Stimulated activated CD4-positive, alpha-beta T cell treated with anti-CD3 and anti-CD28 coated beads, TNF-alpha, amount 100 ng/mL, for 4 hours (primary cell): Measurements from ENCODE around the gene FCGR3B.
"Not testable (repeated sequence)": the region's sequence is repeated elsewhere in the genome, so short reads cannot be mapped to it uniquely, and the experiment has no call there.

Experiments
- DNase-seq, 3 experiments: peaks; one replicate each; pipeline ENCODE4 v3.0.0-alpha.2; 2020; ENCODE audit warnings: low read depth in 3 of 3

Gene FCGR3B

GRCh38 chr1:161631076-161631475, at the start of gene FCGR3B:
Gene FCGR3B, minus strand, starts transcription at chr1:161631176. Its CDS starts 82 bp downstream, at chr1:161631094.
- DNase-seq: no peak

GRCh38 chr1:161678500-161678899, 47.5 kb upstream of the FCGR3B start:
- no peak for DNase-seq

DNA sequence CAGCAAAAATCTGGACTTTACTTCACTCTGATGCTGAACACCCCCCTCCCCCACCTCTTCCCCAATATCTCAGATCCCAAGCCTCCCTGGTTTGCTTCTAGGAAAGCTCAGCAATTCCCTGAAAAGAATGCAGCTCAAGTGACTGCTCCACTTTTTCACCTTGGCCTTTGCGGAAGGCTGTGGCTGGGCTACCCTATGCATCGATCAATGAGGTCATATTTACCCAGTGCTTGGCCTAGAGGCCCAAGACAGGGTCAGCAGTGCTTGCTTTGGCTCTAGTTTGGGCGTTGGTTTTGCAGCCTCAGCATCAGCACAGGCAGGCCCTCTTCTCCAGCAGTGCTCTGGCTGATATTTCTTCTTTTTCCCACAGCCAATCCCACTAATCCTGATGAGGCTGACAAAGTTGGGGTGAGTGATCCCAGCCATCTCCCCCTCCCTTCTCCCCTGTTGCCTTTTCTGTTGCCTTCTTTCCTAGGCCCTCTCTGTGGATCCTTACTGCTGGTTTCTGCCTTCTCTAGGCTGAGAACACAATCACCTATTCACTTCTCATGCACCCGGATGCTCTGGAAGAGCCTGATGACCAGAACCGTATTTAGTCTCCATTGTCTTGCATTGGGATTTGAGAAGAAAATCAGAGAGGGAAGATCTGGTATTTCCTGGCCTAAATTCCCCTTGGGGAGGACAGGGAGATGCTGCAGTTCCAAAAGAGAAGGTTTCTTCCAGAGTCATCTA, 46.1 kb upstream of the FCGR3B start:
- DNase-seq: no peak

GRCh38 chr1:161676441-161676840, 45.5 kb upstream of the FCGR3B start:
- no peak for DNase-seq

GRCh38 chr1:161674908-161675307, 43.9 kb upstream of the FCGR3B start:
- DNase-seq: not testable (repeated sequence)

GRCh38 chr1:161674447-161674846, 43.5 kb upstream of the FCGR3B start:
- not testable (repeated sequence) for DNase-seq

GRCh38 chr1:161673437-161673836, 42.5 kb upstream of the FCGR3B start:
- DNase-seq: not testable (repeated sequence)

DNA sequence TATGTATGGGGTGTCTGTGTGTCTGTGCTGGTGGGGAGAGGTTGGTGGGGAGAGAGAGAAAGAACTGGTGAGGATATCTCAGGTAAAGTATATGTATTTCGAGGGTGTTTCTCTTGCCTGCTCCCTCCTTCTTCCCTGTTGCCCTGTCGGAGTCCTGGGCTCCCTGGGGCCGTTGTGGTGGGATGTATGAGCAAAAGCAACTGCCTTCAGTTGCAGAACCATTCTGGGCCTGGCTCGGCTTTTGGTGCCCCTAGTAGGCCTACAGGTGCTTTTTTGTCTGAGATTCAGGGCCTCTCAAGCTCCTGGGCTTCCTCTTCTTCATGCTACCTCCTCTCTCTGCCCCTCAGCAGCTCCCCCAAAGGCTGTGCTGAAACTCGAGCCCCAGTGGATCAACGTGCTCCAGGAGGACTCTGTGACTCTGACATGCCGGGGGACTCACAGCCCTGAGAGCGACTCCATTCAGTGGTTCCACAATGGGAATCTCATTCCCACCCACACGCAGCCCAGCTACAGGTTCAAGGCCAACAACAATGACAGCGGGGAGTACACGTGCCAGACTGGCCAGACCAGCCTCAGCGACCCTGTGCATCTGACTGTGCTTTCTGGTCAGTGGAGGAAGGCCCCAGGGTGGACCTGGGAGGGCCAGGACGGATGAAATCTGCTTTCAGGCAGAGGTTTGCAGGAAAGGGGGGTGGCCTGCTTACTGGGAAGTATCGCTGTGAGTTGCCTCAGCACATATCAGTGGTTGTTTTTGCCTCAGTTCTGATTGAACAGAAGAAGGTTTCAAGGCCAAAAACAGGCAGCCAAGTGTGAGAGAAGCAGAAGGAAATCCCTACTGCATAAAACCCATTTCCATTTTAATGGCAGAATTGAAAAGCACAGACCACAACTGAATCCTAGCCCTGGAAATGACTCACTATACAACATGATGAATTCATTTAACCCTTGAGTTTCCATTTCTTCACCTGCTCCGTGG, 40.4 kb upstream of the FCGR3B start:
- not testable (repeated sequence) for DNase-seq

DNA sequence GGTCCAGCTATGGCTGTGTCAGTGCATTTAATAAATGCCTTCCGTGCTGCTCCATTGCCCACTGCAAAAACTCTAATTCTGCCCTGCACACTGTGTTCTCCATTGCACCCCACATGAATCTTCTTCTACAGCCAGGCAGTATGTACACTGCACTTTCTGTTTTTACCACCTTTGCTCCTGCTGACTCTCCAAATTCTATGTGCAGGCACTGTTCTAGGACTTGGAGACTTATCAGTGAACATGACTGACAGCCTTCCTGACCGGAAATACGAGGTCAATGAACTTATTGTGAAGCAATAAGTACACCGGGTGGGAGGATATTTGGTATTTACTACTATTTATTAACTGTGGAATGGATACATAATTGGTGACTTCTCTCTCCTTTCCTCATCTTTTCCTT, 33.7 kb upstream of the FCGR3B start:
- DNase-seq: not testable (repeated sequence)

DNA sequence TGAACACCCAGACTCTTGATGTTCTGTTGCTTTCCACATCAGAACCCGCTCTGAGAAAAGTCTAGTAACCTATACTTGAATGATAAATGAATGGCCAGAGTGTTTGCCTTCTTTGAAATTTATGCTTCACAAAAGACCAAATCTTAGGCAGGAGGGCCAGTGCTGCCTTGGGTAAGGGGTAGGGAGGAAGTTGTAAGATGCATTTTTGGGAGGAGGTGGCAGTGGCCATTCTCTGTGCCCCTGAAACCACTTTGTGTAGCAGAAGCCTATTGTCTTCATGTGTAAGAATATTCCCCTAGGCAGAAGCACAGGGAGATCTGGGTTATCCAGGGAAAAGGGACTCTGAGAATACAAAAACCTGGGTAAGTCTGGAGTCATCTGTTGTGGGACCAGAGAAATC, 32.6 kb upstream of the FCGR3B start:
- not testable (repeated sequence) for DNase-seq

DNA sequence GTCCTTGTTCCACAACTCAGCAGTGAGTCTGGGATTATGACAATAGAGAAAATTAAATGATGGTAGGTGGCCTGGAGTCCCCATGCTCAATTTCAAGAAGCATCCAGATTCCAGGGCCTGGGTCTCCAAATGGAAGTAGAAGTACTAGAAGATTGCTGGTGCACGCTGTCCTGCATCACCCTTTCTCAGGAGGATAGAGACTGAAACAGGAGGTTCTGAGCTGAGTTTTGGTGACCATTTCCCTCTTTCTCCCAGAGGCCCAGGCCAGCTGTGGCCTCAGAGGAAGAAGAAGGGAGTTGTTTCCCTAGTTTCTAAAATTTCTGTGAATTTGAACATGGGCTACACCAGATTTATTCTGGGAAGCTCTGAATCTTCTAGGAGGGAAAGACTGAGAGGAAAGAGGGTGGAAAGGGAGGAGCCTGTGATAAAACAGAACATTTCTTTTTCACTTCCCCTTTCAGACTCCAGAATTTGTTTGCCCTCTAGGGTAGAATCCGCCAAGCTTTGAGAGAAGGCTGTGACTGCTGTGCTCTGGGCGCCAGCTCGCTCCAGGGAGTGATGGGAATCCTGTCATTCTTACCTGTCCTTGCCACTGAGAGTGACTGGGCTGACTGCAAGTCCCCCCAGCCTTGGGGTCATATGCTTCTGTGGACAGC, 31.8 kb upstream of the FCGR3B start, which contains the start of gene FCGR2B:
Gene FCGR2B, plus strand, starts transcription at position 460 of the 656 bp plus-strand sequence. Its CDS starts 99 bp downstream, at position 559.
- DNase-seq: not testable (repeated sequence)

DNA sequence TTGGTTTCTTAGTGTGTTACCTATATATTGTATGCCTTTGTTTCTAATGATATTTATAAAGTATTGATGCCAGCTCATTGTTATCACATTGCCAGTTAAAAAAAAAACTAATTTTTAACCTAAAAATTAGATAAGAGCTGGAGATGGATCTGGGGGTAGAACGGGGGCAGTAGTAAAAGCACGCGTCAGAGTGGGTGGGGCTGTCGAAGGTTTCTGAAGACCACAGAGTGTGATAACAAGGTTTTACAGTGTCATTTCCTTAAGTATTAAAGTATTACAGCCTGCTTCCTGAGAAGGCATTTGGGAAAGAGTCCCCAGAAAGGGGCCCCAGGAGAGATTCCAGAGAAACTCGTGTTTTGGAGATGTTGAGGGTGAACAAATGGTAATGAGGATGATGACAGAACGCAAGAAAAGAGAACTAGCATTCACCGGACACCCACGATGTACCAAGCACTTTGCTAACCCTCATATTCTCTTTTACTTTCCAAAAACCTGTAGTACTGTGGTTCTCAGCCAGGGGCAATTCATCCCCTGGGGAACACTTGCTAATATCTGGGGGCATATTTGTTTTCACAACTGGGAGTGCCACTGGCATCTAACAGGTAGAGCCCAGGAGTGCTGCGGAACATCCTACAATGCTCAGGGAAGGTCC, 30.8 kb upstream of the FCGR3B start:
- not testable (repeated sequence) for DNase-seq

DNA sequence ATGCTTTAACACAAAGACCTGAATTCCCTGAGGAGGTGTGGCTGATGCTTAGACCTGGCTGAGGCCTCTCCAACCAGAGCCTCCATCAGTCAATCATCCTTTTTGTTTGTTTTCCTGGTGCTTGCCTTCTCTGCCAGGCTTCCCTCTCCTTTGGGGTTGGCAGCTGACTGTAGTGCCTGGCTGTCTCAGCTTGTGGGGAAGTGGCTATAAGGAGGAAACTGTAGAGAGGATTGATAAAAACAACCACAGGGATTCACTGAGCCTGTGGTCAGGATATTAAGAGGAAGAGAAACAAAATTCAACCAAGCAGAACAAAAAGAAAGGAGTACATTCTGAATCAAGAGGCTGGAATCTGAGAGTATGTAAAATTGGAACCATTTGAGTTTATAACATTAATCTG, 27.5 kb upstream of the FCGR3B start:
- DNase-seq: not testable (repeated sequence)

- not testable (repeated sequence) for DNase-seq
Observed at GRCh38 chr1:161653971-161654370, 23.0 kb upstream of the FCGR3B start.

GRCh38 chr1:161653541-161653940, 22.6 kb upstream of the FCGR3B start:
- not testable (repeated sequence) for DNase-seq

- DNase-seq: not testable (repeated sequence)
Observed at GRCh38 chr1:161647507-161648360, 16.8 kb upstream of the FCGR3B start.

DNA sequence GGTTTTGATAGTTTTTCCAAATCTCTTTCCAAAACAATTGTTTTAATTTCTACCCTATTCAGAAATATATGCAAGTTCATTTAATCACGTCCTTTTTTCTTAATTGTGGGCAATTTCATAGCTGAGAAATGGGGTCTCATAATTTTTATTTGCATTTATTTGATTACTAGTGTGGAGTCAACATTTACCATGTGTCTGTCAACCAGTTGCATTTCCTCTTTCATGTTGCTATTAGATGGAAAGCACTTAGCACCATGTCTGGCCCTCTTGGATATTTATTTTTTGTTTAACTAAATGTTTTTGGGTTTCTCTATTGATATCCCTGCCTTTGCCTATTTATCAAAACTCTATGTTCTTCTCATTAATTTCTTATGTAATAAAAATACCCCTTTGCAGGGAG, 13.9 kb upstream of the FCGR3B start:
- DNase-seq: not testable (repeated sequence)

- DNase-seq: not testable (repeated sequence)
Observed at GRCh38 chr1:161643481-161644208, 12.7 kb upstream of the FCGR3B start.

- not testable (repeated sequence) for DNase-seq
Observed at GRCh38 chr1:161642697-161643096, 11.7 kb upstream of the FCGR3B start.

DNA sequence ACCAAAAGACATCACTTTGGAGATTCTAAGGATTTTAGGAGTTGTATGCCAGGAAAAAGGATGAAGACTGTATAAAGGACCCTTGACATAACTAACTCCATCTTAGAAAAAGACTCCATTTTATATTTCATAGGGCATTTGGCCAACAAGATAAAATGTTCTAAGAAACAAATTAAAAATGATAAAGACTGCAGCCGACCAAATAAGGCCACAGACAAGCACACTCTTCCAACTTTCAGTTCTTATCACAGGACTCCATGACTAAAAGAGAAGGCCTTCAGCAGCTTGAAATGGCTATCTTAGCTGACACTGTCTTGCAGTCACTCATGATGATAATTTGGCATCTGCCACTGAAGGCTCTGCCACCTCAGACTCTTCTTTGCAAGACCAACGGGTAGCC, 8.2 kb upstream of the FCGR3B start:
- not testable (repeated sequence) for DNase-seq
